BJ (cell line): ENCODE data around the gene PHC3. TPM values are rescaled to one million over a fixed set of nuclear protein-coding genes. Genes with fewer than 3 reads are reported as not detected.

Experiments used
- CTCF ChIA-PET: fragments of 350-600 bp; formaldehyde crosslinking; extraction: SDS; loops from one replicate; lab custom pipeline; 2021; ENCODE audit warnings: antibody characterized with exemption, inconsistent platforms; lab: Yijun Ruan, JAX
- POLR2A ChIA-PET: fragments of 300-600 bp; sonication (Branson Sonifier 250); formaldehyde crosslinking; extraction: SDS; loops from one replicate; lab custom pipeline; 2021; ENCODE audit warnings: antibody characterized with exemption; lab: Charles Lee
- DNase-seq: peaks from one replicate; pipeline ENCODE4 v3.0.0-alpha.2; 2011; ENCODE audit warnings: low read depth
- H3K27me3 ChIP-seq: 2 replicates; pipeline ENCODE4 v1.6.0; 2011; ENCODE audit warnings: low read length; ENCODE audit not compliant: control insufficient read depth, insufficient read depth
- H3K36me3 ChIP-seq: 2 replicates; pipeline ENCODE4 v1.5.1; 2011; ENCODE audit warnings: low read length; ENCODE audit not compliant: control insufficient read depth, insufficient read depth
- H3K4me3 ChIP-seq: 2 replicates; pipeline ENCODE4 v1.5.1; 2011; ENCODE audit warnings: low read depth, mild to moderate bottlenecking, control low read depth, low read length
- polyA plus RNA-seq: library from polyadenylated mRNA; depleted of rRNA; stranded (reverse); fragments of >200 nt; gene quantifications from 2 replicates; pipeline ENCODE4 v1.2.3, GENCODE V29; 2011; rRNA removed
- small RNA-seq: library from RNA; depleted of rRNA; stranded (forward); fragments of <200 nt; gene quantifications from one replicate; pipeline ENCODE3, GENCODE V24; 2012; ENCODE audit warnings: low replicate concordance, low read depth; ENCODE audit not compliant: insufficient read length
- TF ChIP-seq, protein P1 (sequence below): IDR thresholded peaks from 2 replicates; pipeline ENCODE4 v1.5.1; 2011; ENCODE audit warnings: low read depth, mild to moderate bottlenecking, control low read depth, inconsistent platforms, low read length, moderate library complexity; ENCODE audit not compliant: insufficient read depth

Gene PHC3
- polyA plus RNA-seq, 1 experiment = 56.2 TPM

DNA sequence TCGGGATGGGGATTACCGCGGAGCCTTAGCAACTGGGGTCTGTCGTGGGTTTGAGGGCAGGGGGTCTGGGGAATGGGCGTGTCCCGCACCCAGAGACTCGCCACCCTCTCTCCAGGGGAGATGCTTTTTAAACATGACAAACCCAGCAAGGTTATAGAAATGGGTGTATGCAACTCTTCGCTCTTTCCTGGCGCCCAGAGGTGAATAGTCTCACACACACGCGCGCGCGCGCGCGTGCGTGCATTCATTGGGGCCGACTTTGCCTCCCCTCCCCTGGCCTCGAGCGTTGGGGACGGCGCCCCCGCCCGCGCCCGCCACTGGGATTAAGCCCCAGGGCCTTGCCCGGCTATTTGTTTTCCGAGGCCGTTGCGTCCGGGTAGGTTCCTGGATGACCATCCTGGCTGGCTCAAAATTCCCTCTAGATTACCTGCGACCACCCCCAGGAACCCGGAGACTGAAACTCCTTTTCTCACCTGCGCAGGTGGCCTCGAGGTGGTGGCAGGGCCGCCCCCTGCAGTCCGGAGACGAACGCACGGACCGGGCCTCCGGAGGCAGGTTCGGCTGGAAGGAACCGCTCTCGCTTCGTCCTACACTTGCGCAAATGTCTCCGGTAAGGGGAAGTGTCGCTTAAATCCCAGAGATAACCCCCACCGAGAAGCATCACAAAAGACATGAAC, 143.0 kb downstream of the PHC3 start:
- Histone ChIP-seq H3K36me3 (no peaks in the 10 kb centered on the region), H3K27me3 (peaks cover 21% of the 10 kb centered on the region), H3K4me3 (peak overlapping the region; percentile 35)
- TF ChIP-seq, protein P1, sequence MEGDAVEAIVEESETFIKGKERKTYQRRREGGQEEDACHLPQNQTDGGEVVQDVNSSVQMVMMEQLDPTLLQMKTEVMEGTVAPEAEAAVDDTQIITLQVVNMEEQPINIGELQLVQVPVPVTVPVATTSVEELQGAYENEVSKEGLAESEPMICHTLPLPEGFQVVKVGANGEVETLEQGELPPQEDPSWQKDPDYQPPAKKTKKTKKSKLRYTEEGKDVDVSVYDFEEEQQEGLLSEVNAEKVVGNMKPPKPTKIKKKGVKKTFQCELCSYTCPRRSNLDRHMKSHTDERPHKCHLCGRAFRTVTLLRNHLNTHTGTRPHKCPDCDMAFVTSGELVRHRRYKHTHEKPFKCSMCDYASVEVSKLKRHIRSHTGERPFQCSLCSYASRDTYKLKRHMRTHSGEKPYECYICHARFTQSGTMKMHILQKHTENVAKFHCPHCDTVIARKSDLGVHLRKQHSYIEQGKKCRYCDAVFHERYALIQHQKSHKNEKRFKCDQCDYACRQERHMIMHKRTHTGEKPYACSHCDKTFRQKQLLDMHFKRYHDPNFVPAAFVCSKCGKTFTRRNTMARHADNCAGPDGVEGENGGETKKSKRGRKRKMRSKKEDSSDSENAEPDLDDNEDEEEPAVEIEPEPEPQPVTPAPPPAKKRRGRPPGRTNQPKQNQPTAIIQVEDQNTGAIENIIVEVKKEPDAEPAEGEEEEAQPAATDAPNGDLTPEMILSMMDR = no peak
- ChIA-PET CTCF (interaction anchor here (1.3 kb wide), 1 partner anchor 9 kb away, joined by 3 read pairs; no protein-coding TSS in a partner anchor), POLR2A (no interaction called here)
- no peak for DNase-seq

Small RNA genes within 50 kb of the gene (small RNA-seq; reads per million reads assigned to genes)
- gene RNU4-38P (not detected), gene RNU6-315P (not detected)

Other genes with a start within 250 kb of the PHC3 start
- gene SEC62, start 214.9 kb downstream of the PHC3 start, polyA plus RNA-seq = 45.7 and 98.4 TPM in 2 replicates
- 0.09 and 0.29 TPM in 2 replicates for gene GPR160, start 143.7 kb downstream of the PHC3 start, polyA plus RNA-seq
- 15.1 and 33.5 TPM in 2 replicates for gene PRKCI, start 40.7 kb upstream of the PHC3 start, polyA plus RNA-seq
- gene SKIL, start 176.0 kb upstream of the PHC3 start, polyA plus RNA-seq = 9.7 and 18.1 TPM in 2 replicates
- 5.6 and 6.5 TPM in 2 replicates for gene CLDN11, start 237.1 kb upstream of the PHC3 start, polyA plus RNA-seq